ENCODE data around the gene FAHD1. TPM values are rescaled to one million over a fixed set of nuclear protein-coding genes. Genes with fewer than 3 reads are reported as not detected.

FAHD1 gene
- total RNA-seq, 4 donors from 2014 or later = 40.9 to 52.5 (median 45.0) TPM

- Histone ChIP-seq H3K4me1 (peaks cover 0 to 4% of the 10 kb centered on the region in 2 donors), H3K36me3 (no peaks in the 10 kb centered on the region), H3K4me3 (replicated peaks in 1 of 3) (no peak overlapping the region), H3K9me3 (no peaks in the 10 kb centered on the region), H3K27me3 (no peaks in the 10 kb centered on the region), H3K27ac (no peak overlapping the region)
- WGBS, 2 donors = 74 to 78% methylated on average over 7 of the region's 7 CpGs
- intact Hi-C loops (cut with DNase I) = no loop called here
- DNase-seq = no peak
- TF ChIP-seq CTCF (IDR thresholded peaks at IDR 0.05) = no peak
- TF ChIP-seq POLR2A (IDR thresholded peaks at IDR 0.05) = no peak
Observed at GRCh38 chr16:1876468-1876867, 49.5 kb downstream of the FAHD1 start.

GRCh38 chr16:1877089-1877488 lies 50.1 kb downstream of the FAHD1 start:
- no peaks in the 10 kb centered on the region for H3K9me3 ChIP-seq
- TF ChIP-seq POLR2A (IDR thresholded peaks at IDR 0.05) (no peak), CTCF (IDR thresholded peaks at IDR 0.05) (no peak)
- H3K27me3 ChIP-seq = no peaks in the 10 kb centered on the region
- no peak overlapping the region for H3K4me3 ChIP-seq (replicated peaks in 1 of 3)
- H3K27ac ChIP-seq = no peak overlapping the region
- intact Hi-C loops (cut with DNase I) = no loop called here
- DNase-seq = no peak
- H3K4me1 ChIP-seq = peaks cover 0 to 2% of the 10 kb centered on the region in 2 donors
- no peaks in the 10 kb centered on the region for H3K36me3 ChIP-seq
- 68 to 71% methylated on average over 6 of the region's 6 CpGs for WGBS, 2 donors

DNA sequence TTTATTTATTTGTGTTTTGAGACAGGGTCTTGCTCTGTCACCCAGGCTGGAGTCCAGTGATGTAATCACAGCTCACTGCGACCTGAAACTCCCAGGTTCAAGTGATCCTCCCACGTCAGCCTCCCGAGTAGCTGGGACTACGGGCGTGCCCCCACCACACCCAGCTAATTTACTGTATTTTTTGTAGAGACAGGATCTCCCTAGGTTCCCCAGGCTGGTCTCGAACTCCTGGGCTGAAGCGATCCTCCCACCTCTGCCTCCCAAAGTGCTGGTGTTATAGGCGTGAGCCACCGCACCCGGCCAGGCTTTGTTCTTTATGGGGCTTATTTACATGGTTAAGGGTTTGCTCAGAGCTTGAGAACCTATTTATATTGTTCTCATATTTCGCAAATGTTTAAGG lies 50.8 kb downstream of the FAHD1 start:
- no peak overlapping the region for H3K4me3 ChIP-seq (replicated peaks in 1 of 3)
- no peaks in the 10 kb centered on the region for H3K9me3 ChIP-seq
- H3K4me1 ChIP-seq = no peaks in the 10 kb centered on the region
- DNase-seq = no peak
- TF ChIP-seq POLR2A (IDR thresholded peaks at IDR 0.05) (no peak), CTCF (IDR thresholded peaks at IDR 0.05) (no peak)
- intact Hi-C loops (cut with DNase I) = no loop called here
- H3K36me3 ChIP-seq = no peaks in the 10 kb centered on the region
- H3K27ac ChIP-seq = no peak overlapping the region
- 69 to 73% methylated on average over 11 of the region's 11 CpGs for WGBS, 2 donors
- H3K27me3 ChIP-seq = no peaks in the 10 kb centered on the region

DNA sequence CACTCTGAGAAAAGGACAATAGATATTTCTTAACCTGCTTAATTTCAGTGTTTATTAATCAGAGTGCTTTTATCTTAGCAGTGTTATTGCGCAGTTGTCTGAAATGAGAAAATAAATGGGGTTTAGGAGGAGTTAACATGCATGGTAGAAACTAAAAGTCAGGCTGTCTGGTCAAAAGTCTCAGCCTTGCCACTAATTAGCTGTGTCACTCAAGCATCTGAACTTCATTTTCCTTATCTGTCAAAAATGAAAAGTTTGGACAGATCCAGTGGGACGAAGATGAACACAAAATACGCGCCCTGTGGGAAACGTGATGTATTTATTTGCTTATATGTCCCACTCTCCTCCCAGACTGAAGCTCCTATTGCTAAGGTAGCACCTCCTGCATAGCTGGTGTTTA lies 51.2 kb downstream of the FAHD1 start:
- DNase-seq = no peak
- H3K36me3 ChIP-seq = no peaks in the 10 kb centered on the region

More for the DNA sequence above, 51.2 kb downstream of the FAHD1 start:
- intact Hi-C loops (cut with DNase I) = no loop called here
- H3K9me3 ChIP-seq = no peaks in the 10 kb centered on the region
- no peak overlapping the region for H3K27ac ChIP-seq
- H3K4me3 ChIP-seq (replicated peaks in 1 of 3) = no peak overlapping the region
- no peaks in the 10 kb centered on the region for H3K4me1 ChIP-seq
- 75 to 79% methylated on average over 5 of the region's 5 CpGs for WGBS, 2 donors
- no peaks in the 10 kb centered on the region for H3K27me3 ChIP-seq
- TF ChIP-seq CTCF (IDR thresholded peaks at IDR 0.05) (no peak), POLR2A (IDR thresholded peaks at IDR 0.05) (no peak)

Other genes starting within 250 kb of the FAHD1 start
- gene IFT140, start 215.1 kb upstream of the FAHD1 start, total RNA-seq = 10 to 100 TPM; 53.9 to 89.9 (median 79.8) TPM
- 10 to 100 TPM; 11.0 to 20.8 (median 15.6) TPM for gene CRAMP1, start 214.8 kb upstream of the FAHD1 start, total RNA-seq
- gene JPT2, start 148.9 kb upstream of the FAHD1 start, total RNA-seq = 10 to 100 TPM; 30.8 to 50.3 (median 44.9) TPM
- 100 to 1,000 TPM in 1 of 4 donors, 10 to 100 TPM in 3; 45.7 to 137 (median 60.4) TPM for gene MAPK8IP3, start 121.0 kb upstream of the FAHD1 start, total RNA-seq
- 100 to 1,000 TPM in 2 of 4 donors, 10 to 100 TPM in 2; 43.7 to 173 (median 103) TPM for gene NME3, start 55.7 kb upstream of the FAHD1 start, total RNA-seq
- 10 to 100 TPM; 12.8 to 31.8 (median 22.0) TPM for gene EME2, start 54.4 kb upstream of the FAHD1 start, total RNA-seq
- gene MRPS34, start 54.1 kb upstream of the FAHD1 start, total RNA-seq = 100 to 1,000 TPM in 1 of 4 donors, 10 to 100 TPM in 3; 67.3 to 146 (median 98.1) TPM
- 10 to 100 TPM; 52.2 to 87.3 (median 68.5) TPM for gene SPSB3, start 44.6 kb upstream of the FAHD1 start, total RNA-seq
- 100 to 1,000 TPM in 3 of 4 donors, 10 to 100 TPM in 1; 47.3 to 122 (median 106) TPM for gene NUBP2, start 44.2 kb upstream of the FAHD1 start, total RNA-seq
- gene IGFALS, start 33.5 kb upstream of the FAHD1 start, total RNA-seq = 1 to 10 TPM in 3 of 4 donors, under 1 TPM in 1; 0.13 to 4.2 (median 1.8) TPM
- gene HAGH, start 381 bp upstream of the FAHD1 start, total RNA-seq = 100 to 1,000 TPM in 3 of 4 donors, 10 to 100 TPM in 1; 91.7 to 150 (median 119) TPM
- gene MEIOB, start 45.0 kb downstream of the FAHD1 start, total RNA-seq = under 1 TPM in 1 of 4 donors, not detected in 3; 0.13 TPM
- gene HS3ST6, start 91.2 kb downstream of the FAHD1 start, total RNA-seq = under 1 TPM in 1 of 4 donors, not detected in 3; 0.54 TPM
- gene MSRB1, start 116.0 kb downstream of the FAHD1 start, total RNA-seq = 10 to 100 TPM in 2 of 4 donors, 1 to 10 TPM in 2; 5.0 to 43.7 (median 12.4) TPM
- gene RPL3L, start 127.5 kb downstream of the FAHD1 start, total RNA-seq = not detected
- gene NDUFB10, start 132.3 kb downstream of the FAHD1 start, total RNA-seq = 100 to 1,000 TPM; 174 to 325 (median 284) TPM
- gene RPS2, start 137.6 kb downstream of the FAHD1 start, total RNA-seq = 1,000 to 10,000 TPM in 3 of 4 donors, 100 to 1,000 TPM in 1; 976 to 2,244 (median 1,167) TPM
- gene RNF151, start 139.7 kb downstream of the FAHD1 start, total RNA-seq = not detected
- 10 to 100 TPM; 34.4 to 91.8 (median 53.7) TPM for gene TBL3, start 144.8 kb downstream of the FAHD1 start, total RNA-seq
- gene NOXO1, start 154.3 kb downstream of the FAHD1 start, total RNA-seq = not detected
- gene GFER, start 157.0 kb downstream of the FAHD1 start, total RNA-seq = 10 to 100 TPM in 3 of 4 donors, 1 to 10 TPM in 1; 7.8 to 37.2 (median 22.3) TPM
- gene SYNGR3, start 162.8 kb downstream of the FAHD1 start, total RNA-seq = not detected
- 10 to 100 TPM; 19.0 to 38.4 (median 27.4) TPM for gene ZNF598, start 182.6 kb downstream of the FAHD1 start, total RNA-seq
- gene NPW, start 192.6 kb downstream of the FAHD1 start, total RNA-seq = under 1 TPM in 2 of 4 donors, not detected in 2; 0.54 to 0.63 TPM
- gene NHERF2, start 199.7 kb downstream of the FAHD1 start, total RNA-seq = 100 to 1,000 TPM in 1 of 4 donors, 10 to 100 TPM in 3; 73.8 to 146 (median 81.6) TPM
- gene NTHL1, start 220.6 kb downstream of the FAHD1 start, total RNA-seq = 10 to 100 TPM in 3 of 4 donors, 1 to 10 TPM in 1; 6.1 to 38.7 (median 25.0) TPM
- gene TSC2, start 220.8 kb downstream of the FAHD1 start, total RNA-seq = 100 to 1,000 TPM; 101 to 148 (median 109) TPM